Measurements from ENCODE around the gene RAB7A.

DNA sequence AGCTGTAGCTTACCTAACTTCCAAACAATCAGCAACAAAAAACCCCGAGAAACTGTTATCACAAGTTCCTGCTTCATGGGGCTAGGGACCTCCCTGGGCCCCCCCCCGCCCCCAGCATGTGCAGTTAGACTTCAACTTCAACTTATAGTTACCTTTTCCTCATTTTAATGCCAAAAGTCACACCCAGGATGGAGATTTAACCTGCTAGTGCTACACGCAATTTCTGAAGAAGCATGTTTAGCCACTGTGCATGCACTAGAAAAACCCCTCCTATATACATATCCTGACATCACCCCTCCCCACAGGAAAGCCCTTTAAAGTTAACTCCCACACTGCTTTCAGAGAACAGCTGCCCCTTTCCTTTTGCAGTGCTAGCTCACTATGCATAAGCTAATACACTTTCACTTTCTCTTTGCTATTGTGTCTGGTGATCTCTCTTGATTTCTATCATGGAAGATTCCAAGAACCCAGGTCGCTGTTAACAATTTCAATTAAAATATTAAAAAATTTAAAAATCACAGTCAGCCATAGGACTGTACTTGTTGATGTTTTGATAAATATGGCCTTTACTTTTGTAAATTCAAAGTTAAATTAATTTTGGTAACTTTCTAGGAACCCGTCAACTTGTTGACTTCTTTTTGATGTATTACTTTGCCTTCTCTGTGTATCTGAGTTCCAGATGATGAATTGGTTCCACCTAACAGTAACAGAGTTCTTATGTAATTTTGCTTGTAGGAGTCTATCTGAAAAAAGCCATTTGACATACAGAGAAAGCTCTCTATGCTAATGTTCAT lies 78.2 kb downstream of the RAB7A start:
- TF ChIP-seq, protein P1, sequence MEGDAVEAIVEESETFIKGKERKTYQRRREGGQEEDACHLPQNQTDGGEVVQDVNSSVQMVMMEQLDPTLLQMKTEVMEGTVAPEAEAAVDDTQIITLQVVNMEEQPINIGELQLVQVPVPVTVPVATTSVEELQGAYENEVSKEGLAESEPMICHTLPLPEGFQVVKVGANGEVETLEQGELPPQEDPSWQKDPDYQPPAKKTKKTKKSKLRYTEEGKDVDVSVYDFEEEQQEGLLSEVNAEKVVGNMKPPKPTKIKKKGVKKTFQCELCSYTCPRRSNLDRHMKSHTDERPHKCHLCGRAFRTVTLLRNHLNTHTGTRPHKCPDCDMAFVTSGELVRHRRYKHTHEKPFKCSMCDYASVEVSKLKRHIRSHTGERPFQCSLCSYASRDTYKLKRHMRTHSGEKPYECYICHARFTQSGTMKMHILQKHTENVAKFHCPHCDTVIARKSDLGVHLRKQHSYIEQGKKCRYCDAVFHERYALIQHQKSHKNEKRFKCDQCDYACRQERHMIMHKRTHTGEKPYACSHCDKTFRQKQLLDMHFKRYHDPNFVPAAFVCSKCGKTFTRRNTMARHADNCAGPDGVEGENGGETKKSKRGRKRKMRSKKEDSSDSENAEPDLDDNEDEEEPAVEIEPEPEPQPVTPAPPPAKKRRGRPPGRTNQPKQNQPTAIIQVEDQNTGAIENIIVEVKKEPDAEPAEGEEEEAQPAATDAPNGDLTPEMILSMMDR (CRISPR knock-in tag; IDR thresholded peaks at IDR 0.05), result no peak
- TF ChIP-seq ZNF33A (CRISPR knock-in tag; IDR thresholded peaks at IDR 0.05; ENCODE audit: borderline replicate concordance) (no peak), TSC22D2 (CRISPR knock-in tag; IDR thresholded peaks at IDR 0.05; ENCODE audit: borderline replicate concordance) (no peak), ZNF660 (CRISPR knock-in tag; IDR thresholded peaks at IDR 0.05; ENCODE audit: borderline replicate concordance, low read depth) (no peak), POLR2AphosphoS5 (IDR thresholded peaks at IDR 0.05; ENCODE audit: low read depth, low read length) (no peak), TOPORS (CRISPR knock-in tag; IDR thresholded peaks at IDR 0.05) (no peak), ATF7 (IDR thresholded peaks at IDR 0.05) (no peak), ATF7 (CRISPR knock-in tag; IDR thresholded peaks at IDR 0.05) (no peak), EZH2 (conservative IDR thresholded peaks at IDR 0.05; ENCODE audit: low read depth, low read length) (no peak), KLF13 (CRISPR knock-in tag; IDR thresholded peaks at IDR 0.05) (no peak), ZFAT (CRISPR knock-in tag; conservative IDR thresholded peaks at IDR 0.05) (no peak), EP300 (IDR thresholded peaks at IDR 0.05; ENCODE audit: low read depth in 2 of 2, low read length in 2 of 2) (no peak), EP300 (CRISPR knock-in tag; IDR thresholded peaks at IDR 0.05; ENCODE audit: borderline replicate concordance) (no peak)
- TF ChIP-seq, protein P2, sequence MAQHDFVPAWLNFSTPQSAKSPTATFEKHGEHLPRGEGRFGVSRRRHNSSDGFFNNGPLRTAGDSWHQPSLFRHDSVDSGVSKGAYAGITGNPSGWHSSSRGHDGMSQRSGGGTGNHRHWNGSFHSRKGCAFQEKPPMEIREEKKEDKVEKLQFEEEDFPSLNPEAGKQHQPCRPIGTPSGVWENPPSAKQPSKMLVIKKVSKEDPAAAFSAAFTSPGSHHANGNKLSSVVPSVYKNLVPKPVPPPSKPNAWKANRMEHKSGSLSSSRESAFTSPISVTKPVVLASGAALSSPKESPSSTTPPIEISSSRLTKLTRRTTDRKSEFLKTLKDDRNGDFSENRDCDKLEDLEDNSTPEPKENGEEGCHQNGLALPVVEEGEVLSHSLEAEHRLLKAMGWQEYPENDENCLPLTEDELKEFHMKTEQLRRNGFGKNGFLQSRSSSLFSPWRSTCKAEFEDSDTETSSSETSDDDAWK (CRISPR knock-in tag; IDR thresholded peaks at IDR 0.05), result no peak
- TF ChIP-seq, protein P3, sequence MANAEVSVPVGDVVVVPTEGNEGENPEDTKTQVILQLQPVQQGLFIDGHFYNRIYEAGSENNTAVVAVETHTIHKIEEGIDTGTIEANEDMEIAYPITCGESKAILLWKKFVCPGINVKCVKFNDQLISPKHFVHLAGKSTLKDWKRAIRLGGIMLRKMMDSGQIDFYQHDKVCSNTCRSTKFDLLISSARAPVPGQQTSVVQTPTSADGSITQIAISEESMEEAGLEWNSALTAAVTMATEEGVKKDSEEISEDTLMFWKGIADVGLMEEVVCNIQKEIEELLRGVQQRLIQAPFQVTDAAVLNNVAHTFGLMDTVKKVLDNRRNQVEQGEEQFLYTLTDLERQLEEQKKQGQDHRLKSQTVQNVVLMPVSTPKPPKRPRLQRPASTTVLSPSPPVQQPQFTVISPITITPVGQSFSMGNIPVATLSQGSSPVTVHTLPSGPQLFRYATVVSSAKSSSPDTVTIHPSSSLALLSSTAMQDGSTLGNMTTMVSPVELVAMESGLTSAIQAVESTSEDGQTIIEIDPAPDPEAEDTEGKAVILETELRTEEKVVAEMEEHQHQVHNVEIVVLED (CRISPR knock-in tag; IDR thresholded peaks at IDR 0.05; ENCODE audit: borderline replicate concordance), result no peak
